SK-N-SH (cell line): ENCODE measurements around the gene KPNA4. TPM values are rescaled to one million over a fixed set of nuclear protein-coding genes. Genes with fewer than 3 reads are reported as not detected.
A peak's percentile ranks its signal among the peaks of the same experiment; 100 is the strongest.

Experiments
- CTCF ChIA-PET: fragments of 300-600, 350-600 bp; formaldehyde crosslinking; extraction: SDS; loops from one replicate; lab custom pipeline; 2021; lab: Yijun Ruan, JAX
- POLR2A ChIA-PET: fragments of 350-600 bp; sonication (Branson Sonifier 250); formaldehyde crosslinking; extraction: SDS; loops from one replicate; lab custom pipeline; 2020; ENCODE audit warnings: antibody characterized with exemption, inconsistent platforms; lab: Yijun Ruan, JAX
- DNase-seq: peaks from one replicate; pipeline ENCODE4 v3.0.0; 2012
- H2AFZ ChIP-seq: fragments of 200-600 bp; sonication (generic); 2 replicates; pipeline ENCODE4 v1.8.1; 2016; ENCODE audit warnings: antibody characterized with exemption, mild to moderate bottlenecking, low read depth
- H3F3A ChIP-seq: fragments of 200-600 bp; sonication (generic); replicated peaks from 2 replicates; pipeline ENCODE3; 2016; ENCODE audit warnings: antibody characterized with exemption, mild to moderate bottlenecking; ENCODE audit not compliant: insufficient read depth
- H3K27ac ChIP-seq, 2 experiments: fragments of 200-500 bp in 1 of 2; fragments of 200-600 bp in 1 of 2; sonication (Bioruptor generic) in 1 of 2; sonication (generic), shearing (Covaris generic) in 1 of 2; 2 replicates each; pipeline versions ENCODE4 v1.5.1 to v1.6.1; 2014 to 2016; ENCODE audit warnings: low read depth in 2 of 2, inconsistent platforms in 1 of 2, low read length in 1 of 2, mild to moderate bottlenecking in 1 of 2, mixed read lengths in 1 of 2
- H3K27me3 ChIP-seq: fragments of 200-600 bp; sonication (generic), shearing (Covaris generic); 2 replicates; pipeline ENCODE4 v1.6.1; 2016; ENCODE audit warnings: mixed run types; ENCODE audit not compliant: insufficient read depth
- H3K36me3 ChIP-seq, 2 experiments: fragments of 200-500 bp in 1 of 2; fragments of 200-600 bp in 1 of 2; sonication (Bioruptor generic) in 1 of 2; sonication (generic) in 1 of 2; replicated peaks in 1 of 2; 2 replicates each; pipeline versions ENCODE3 to v1.5.1; 2014 to 2016; ENCODE audit warnings: low read length in 1 of 2, mild to moderate bottlenecking in 1 of 2; ENCODE audit not compliant: insufficient read depth in 2 of 2, control insufficient read depth in 1 of 2
- H3K4me1 ChIP-seq, 2 experiments: fragments of 200-500 bp in 1 of 2; fragments of 200-600 bp in 1 of 2; sonication (Bioruptor generic) in 1 of 2; sonication (generic), shearing (Covaris generic) in 1 of 2; 2 replicates each; pipeline versions ENCODE4 v1.5.1 to v1.6.1; 2014 to 2016; ENCODE audit warnings: low read depth in 1 of 2, low read length in 1 of 2, mixed run types in 1 of 2; ENCODE audit not compliant: insufficient read depth in 2 of 2, control insufficient read depth in 1 of 2
- H3K4me2 ChIP-seq: fragments of 200-600 bp; sonication (generic), shearing (Covaris generic); 2 replicates; pipeline ENCODE4 v1.6.1; 2017; ENCODE audit warnings: mixed run types
- H3K4me3 ChIP-seq, 2 experiments: fragments of 200-500 bp in 1 of 2; fragments of 200-600 bp in 1 of 2; sonication (Bioruptor generic) in 1 of 2; sonication (generic), shearing (Covaris generic) in 1 of 2; 2 replicates each; pipeline versions ENCODE4 v1.5.1 to v1.8.1; 2014 to 2016; ENCODE audit warnings: low read depth in 2 of 2, inconsistent platforms in 1 of 2, low read length in 1 of 2, mild to moderate bottlenecking in 1 of 2, mixed read lengths in 1 of 2, moderate library complexity in 1 of 2
- H3K79me2 ChIP-seq: fragments of 200-600 bp; sonication (generic); 2 replicates; pipeline ENCODE4 v1.8.1; 2017; ENCODE audit warnings: mild to moderate bottlenecking; ENCODE audit not compliant: insufficient read depth
- H3K9ac ChIP-seq: fragments of 200-600 bp; sonication (generic); 2 replicates; pipeline ENCODE4 v1.6.1; 2017; ENCODE audit warnings: mixed run types
- H3K9me2 ChIP-seq: fragments of 200-600 bp; sonication (generic); 2 replicates; pipeline ENCODE4 v1.6.1; 2017; ENCODE audit warnings: mixed run types
- H3K9me3 ChIP-seq: fragments of 200-600 bp; sonication (generic); 2 replicates; pipeline ENCODE4 v1.6.1; 2017; ENCODE audit warnings: mixed run types, mild to moderate bottlenecking, moderate library complexity
- H4K20me1 ChIP-seq: fragments of 200-600 bp; sonication (generic); 2 replicates; pipeline ENCODE4 v1.6.1; 2017; ENCODE audit warnings: mild to moderate bottlenecking, mixed run types; ENCODE audit not compliant: insufficient read depth
- ELF1 ChIP-seq: IDR thresholded peaks from 2 replicates; pipeline ENCODE4 v1.4.0; 2012
- FOSL2 ChIP-seq: IDR thresholded peaks from 2 replicates; pipeline ENCODE4 v1.4.0; 2012; ENCODE audit warnings: low read depth, mild to moderate bottlenecking, moderate library complexity, borderline replicate concordance
- FOXJ3 ChIP-seq: sonication (generic); formaldehyde crosslinking; IDR thresholded peaks from 2 replicates; pipeline ENCODE4 v1.5.1; 2020; ENCODE audit warnings: mild to moderate bottlenecking, missing genetic modification reagents
- GATA2 ChIP-seq: sonication (generic); formaldehyde crosslinking; IDR thresholded peaks from 2 replicates; pipeline ENCODE4 v1.5.0; 2020; ENCODE audit warnings: mild to moderate bottlenecking, missing genetic modification reagents
- JUND ChIP-seq: IDR thresholded peaks from 2 replicates; pipeline ENCODE4 v1.4.0; 2012
- MXI1 ChIP-seq: IDR thresholded peaks from 2 replicates; pipeline ENCODE4 v1.6.1; 2012; ENCODE audit warnings: mild to moderate bottlenecking, low read depth, low read length, improper control_type of control experiment
- NFIC ChIP-seq: IDR thresholded peaks from 2 replicates; pipeline ENCODE4 v1.4.0; 2012; ENCODE audit warnings: borderline replicate concordance
- RCOR1 ChIP-seq: fragments of 150-350 bp; IDR thresholded peaks from 2 replicates; pipeline ENCODE4 v1.6.1; 2017; ENCODE audit warnings: antibody characterized with exemption, low read length
- SMC3 ChIP-seq: IDR thresholded peaks from 2 replicates; pipeline ENCODE4 v1.6.1; 2012; ENCODE audit warnings: low read depth, low read length, improper control_type of control experiment
- TAF1 ChIP-seq: IDR thresholded peaks from 2 replicates; pipeline ENCODE4 v1.6.1; 2012; ENCODE audit warnings: low read depth, mild to moderate bottlenecking, low read length, moderate library complexity, borderline replicate concordance
- TCF12 ChIP-seq: IDR thresholded peaks from 2 replicates; pipeline ENCODE4 v1.4.0; 2012
- WGBS: methylation state at CpG from one replicate; pipeline ENCODE4 v1.1.6; 2017; ENCODE audit warnings: low lambda C conversion rate; 5-methylcytosine and 5-hydroxymethylcytosine counted together
- polyA plus RNA-seq, 3 experiments: library from polyadenylated mRNA; depleted of rRNA; stranded (reverse); fragments of >200 nt; gene quantifications; 2 replicates each; pipeline ENCODE4 v1.2.3, GENCODE V29; 2012
- TF ChIP-seq, protein P1 (sequence below): fragments of 150-350 bp; IDR thresholded peaks from 2 replicates; pipeline ENCODE4 v1.6.1; 2016; ENCODE audit warnings: mild to moderate bottlenecking, low read depth, low read length
- TF ChIP-seq, protein P2 (sequence below): IDR thresholded peaks from 2 replicates; pipeline ENCODE4 v1.4.0; 2012; ENCODE audit warnings: low read depth, borderline replicate concordance
- TF ChIP-seq, protein P3 (sequence below): IDR thresholded peaks from 2 replicates; pipeline ENCODE4 v1.4.0; 2012; ENCODE audit warnings: low read depth, borderline replicate concordance

KPNA4 gene
- polyA plus RNA-seq, 1 of the 3 experiments (the other 2 are of a cell fraction), result 7.4 TPM

DNA sequence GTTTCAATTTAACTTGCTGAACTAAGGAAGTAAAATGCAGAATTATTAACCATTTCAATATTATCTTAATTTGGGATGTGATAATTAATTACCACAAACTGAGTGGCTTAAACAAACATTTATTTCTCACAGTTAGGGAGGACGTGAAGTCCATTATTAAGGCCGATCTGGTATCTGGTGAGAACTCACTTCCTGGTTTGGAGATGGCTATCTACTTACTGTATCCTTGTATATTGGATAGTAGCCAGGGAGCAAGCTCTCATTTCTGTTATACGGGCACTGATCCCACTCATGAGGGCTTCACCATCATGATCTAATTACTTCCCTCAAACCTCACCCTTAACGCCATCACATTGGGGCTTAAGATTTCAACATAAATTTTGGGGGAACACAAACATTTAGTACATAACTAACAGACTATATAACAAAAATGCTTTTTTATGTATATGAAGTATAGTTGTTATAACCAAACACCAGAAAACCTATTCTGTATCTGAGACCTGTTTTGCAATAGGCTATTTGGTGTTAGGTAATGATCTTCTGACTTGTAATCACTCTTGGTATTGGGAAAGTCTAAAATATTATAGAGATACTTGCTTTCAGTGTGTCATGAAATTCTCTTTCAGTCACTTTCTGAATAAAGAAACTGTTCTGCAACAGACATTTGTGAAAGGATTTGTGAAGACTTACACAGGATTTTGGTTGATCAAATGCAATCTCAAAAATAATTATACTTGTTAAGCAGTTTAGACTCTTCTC, 4.7 kb upstream of the KPNA4 start:
- Histone ChIP-seq H3K4me3 (no peak overlapping the region), H3K9me3 (no peaks in the 10 kb centered on the region), H3K79me2 (peaks cover 18% of the 10 kb centered on the region), H3K4me2 (no peak overlapping the region), H3K9ac (no peak overlapping the region), H3K36me3 (peaks cover 0 to 6% of the 10 kb centered on the region in 2 experiments), H3K4me1 (peaks cover 0 to 22% of the 10 kb centered on the region in 2 experiments; a peak in 2 of 4 replicates), H3K9me2 (no peaks in the 10 kb centered on the region), H3K27me3 (no peaks in the 10 kb centered on the region), H3F3A (peaks cover 13% of the 10 kb centered on the region), H4K20me1 (no peaks in the 10 kb centered on the region), H3K27ac (no peak overlapping the region), H2AFZ (no peak overlapping the region)
- WGBS, result 33% methylated on average over 4 of the region's 4 CpGs
- peak; percentile 58 for DNase-seq
- ChIA-PET POLR2A (no interaction called here), CTCF (interaction anchor here (1.9 kb wide), 1 partner anchor 407 kb away, joined by 6 read pairs; no protein-coding TSS in a partner anchor)
- TF ChIP-seq MXI1, result no peak
- TF ChIP-seq, protein P1, sequence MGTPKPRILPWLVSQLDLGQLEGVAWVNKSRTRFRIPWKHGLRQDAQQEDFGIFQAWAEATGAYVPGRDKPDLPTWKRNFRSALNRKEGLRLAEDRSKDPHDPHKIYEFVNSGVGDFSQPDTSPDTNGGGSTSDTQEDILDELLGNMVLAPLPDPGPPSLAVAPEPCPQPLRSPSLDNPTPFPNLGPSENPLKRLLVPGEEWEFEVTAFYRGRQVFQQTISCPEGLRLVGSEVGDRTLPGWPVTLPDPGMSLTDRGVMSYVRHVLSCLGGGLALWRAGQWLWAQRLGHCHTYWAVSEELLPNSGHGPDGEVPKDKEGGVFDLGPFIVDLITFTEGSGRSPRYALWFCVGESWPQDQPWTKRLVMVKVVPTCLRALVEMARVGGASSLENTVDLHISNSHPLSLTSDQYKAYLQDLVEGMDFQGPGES, result no peak
- TF ChIP-seq RCOR1, result 0 out of 2 replicates have a peak, but pooled peaks have one; percentile 53
- TF ChIP-seq ELF1, result peak; percentile 65
- no peak for TF ChIP-seq FOSL2
- peak; percentile 34; the same call in 1 of the 2 replicates for TF ChIP-seq TCF12
- no peak for TF ChIP-seq SMC3
- no peak for TF ChIP-seq JUND
- TF ChIP-seq TAF1, result no peak
- TF ChIP-seq FOXJ3 (CRISPR knock-in tag), result 0 out of 2 replicates have a peak, but pooled peaks have one; percentile 17
- peak; percentile 58; the same call in 1 of the 2 replicates for TF ChIP-seq NFIC
- TF ChIP-seq, protein P2, sequence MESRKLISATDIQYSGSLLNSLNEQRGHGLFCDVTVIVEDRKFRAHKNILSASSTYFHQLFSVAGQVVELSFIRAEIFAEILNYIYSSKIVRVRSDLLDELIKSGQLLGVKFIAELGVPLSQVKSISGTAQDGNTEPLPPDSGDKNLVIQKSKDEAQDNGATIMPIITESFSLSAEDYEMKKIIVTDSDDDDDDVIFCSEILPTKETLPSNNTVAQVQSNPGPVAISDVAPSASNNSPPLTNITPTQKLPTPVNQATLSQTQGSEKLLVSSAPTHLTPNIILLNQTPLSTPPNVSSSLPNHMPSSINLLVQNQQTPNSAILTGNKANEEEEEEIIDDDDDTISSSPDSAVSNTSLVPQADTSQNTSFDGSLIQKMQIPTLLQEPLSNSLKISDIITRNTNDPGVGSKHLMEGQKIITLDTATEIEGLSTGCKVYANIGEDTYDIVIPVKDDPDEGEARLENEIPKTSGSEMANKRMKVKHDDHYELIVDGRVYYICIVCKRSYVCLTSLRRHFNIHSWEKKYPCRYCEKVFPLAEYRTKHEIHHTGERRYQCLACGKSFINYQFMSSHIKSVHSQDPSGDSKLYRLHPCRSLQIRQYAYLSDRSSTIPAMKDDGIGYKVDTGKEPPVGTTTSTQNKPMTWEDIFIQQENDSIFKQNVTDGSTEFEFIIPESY, result no peak
- peak; percentile 84 for TF ChIP-seq GATA2

GRCh38 chr3:160568989-160569388, 3.6 kb upstream of the KPNA4 start:
- Histone ChIP-seq H3K27me3 (no peaks in the 10 kb centered on the region), H3K9me2 (no peaks in the 10 kb centered on the region), H3K4me2 (no peak overlapping the region), H3K9ac (no peak overlapping the region), H3K27ac (no peak overlapping the region), H3K4me3 (no peak overlapping the region), H2AFZ (no peak overlapping the region), H3K9me3 (no peaks in the 10 kb centered on the region), H3K4me1 (peaks cover 0 to 25% of the 10 kb centered on the region in 2 experiments; a peak in 2 of 4 replicates), H3K79me2 (peaks cover 25% of the 10 kb centered on the region), H3F3A (peaks cover 13% of the 10 kb centered on the region), H4K20me1 (peaks cover 6% of the 10 kb centered on the region), H3K36me3 (peaks cover 0 to 6% of the 10 kb centered on the region in 2 experiments)
- no peak for DNase-seq
- TF ChIP-seq, protein P3, sequence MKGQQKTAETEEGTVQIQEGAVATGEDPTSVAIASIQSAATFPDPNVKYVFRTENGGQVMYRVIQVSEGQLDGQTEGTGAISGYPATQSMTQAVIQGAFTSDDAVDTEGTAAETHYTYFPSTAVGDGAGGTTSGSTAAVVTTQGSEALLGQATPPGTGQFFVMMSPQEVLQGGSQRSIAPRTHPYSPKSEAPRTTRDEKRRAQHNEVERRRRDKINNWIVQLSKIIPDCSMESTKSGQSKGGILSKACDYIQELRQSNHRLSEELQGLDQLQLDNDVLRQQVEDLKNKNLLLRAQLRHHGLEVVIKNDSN, result no peak
- WGBS, result 86% methylated on average over 4 of the region's 10 CpGs
- ChIA-PET POLR2A (interaction anchor here (0.9 kb wide), 1 partner anchor 804 kb away, joined by 3 read pairs; no protein-coding TSS in a partner anchor), CTCF (interaction anchor here (1.5 to 1.9 kb wide), 2 partner anchors 117 to 406 kb away, joined by 6 read pairs; no protein-coding TSS in a partner anchor)
